C4-2B (cell line): ENCODE measurements around the gene KCTD7.
"Not testable (repeated sequence)": the region's sequence is repeated elsewhere in the genome, so short reads cannot be mapped to it uniquely, and the experiment has no call there.

Experiments used
- H3K27ac ChIP-seq: fragments of 450-650 bp; 2 replicates; pipeline ENCODE4 v1.5.1; 2017
- ZFX ChIP-seq: fragments of 450-650 bp; IDR thresholded peaks from 2 replicates; pipeline ENCODE4 v1.6.1; 2017
- TF ChIP-seq, protein P1 (sequence below): fragments of 450-650 bp; conservative IDR thresholded peaks from 2 replicates; pipeline ENCODE4 v1.5.1; 2017; ENCODE audit warnings: mild to moderate bottlenecking

Gene KCTD7

DNA sequence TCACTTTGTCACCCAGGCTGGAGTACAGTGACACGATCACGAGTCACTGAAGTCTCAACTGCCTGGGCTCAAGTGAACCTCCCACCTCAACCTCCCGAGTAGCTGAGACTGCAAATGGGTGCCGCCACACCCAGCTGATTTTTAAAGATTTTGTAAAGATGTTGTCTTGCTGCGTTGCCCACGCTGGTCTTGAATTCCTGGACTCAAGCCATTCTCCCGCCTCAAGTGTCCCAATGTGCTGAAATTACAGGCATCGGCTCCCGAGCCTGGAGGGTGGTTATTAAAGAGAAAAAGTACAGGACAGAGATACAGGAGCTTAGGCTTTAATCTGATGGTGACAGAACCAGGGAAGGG, 55.1 kb downstream of the KCTD7 start:
- TF ChIP-seq, protein P1, sequence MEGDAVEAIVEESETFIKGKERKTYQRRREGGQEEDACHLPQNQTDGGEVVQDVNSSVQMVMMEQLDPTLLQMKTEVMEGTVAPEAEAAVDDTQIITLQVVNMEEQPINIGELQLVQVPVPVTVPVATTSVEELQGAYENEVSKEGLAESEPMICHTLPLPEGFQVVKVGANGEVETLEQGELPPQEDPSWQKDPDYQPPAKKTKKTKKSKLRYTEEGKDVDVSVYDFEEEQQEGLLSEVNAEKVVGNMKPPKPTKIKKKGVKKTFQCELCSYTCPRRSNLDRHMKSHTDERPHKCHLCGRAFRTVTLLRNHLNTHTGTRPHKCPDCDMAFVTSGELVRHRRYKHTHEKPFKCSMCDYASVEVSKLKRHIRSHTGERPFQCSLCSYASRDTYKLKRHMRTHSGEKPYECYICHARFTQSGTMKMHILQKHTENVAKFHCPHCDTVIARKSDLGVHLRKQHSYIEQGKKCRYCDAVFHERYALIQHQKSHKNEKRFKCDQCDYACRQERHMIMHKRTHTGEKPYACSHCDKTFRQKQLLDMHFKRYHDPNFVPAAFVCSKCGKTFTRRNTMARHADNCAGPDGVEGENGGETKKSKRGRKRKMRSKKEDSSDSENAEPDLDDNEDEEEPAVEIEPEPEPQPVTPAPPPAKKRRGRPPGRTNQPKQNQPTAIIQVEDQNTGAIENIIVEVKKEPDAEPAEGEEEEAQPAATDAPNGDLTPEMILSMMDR: no peak
- TF ChIP-seq ZFX: no peak
- no peak overlapping the region for H3K27ac ChIP-seq

DNA sequence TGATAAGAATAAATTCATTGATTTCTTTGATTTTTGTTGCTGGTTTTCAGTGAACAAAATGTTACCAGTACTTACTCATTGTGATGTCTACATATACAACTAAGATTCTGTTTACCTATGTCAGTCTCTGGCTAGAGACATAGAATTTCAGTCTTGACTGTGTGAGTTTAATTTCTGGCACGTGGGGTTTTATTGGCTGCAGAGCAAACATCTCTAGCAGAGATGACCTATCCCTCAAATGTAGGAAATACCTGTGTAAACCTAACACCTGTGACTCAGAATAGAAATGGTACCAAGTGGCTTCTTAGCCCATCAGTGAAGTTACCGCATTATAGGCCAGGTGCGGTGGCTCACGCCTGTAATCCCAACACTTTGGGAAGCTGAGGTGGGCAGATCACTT, 57.0 kb downstream of the KCTD7 start:
- H3K27ac ChIP-seq: peak overlapping the region; percentile 4; the same call in 1 of the 2 replicates

DNA sequence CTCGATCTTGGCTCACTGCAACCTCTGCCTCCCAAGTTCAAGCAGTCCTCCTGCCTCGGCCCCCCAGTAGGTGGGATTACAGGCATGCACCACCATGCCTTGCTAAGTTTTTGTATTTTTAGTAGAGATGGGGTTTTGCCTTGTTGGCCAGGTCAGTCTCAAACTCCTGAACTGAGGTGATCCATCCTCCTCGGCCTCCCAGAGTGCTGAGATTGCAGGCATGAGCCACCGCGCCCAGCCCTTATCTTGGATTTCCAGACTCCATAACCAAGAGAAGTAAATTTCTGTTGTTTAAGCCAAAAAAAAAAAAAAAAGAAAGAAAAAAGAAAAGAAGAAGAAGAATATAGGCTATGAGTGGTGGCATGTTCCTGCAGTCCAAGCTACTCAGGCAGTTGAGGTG, 58.5 kb downstream of the KCTD7 start:
- H3K27ac ChIP-seq: no peak overlapping the region
- TF ChIP-seq, protein P1: no peak
- no peak for TF ChIP-seq ZFX

DNA sequence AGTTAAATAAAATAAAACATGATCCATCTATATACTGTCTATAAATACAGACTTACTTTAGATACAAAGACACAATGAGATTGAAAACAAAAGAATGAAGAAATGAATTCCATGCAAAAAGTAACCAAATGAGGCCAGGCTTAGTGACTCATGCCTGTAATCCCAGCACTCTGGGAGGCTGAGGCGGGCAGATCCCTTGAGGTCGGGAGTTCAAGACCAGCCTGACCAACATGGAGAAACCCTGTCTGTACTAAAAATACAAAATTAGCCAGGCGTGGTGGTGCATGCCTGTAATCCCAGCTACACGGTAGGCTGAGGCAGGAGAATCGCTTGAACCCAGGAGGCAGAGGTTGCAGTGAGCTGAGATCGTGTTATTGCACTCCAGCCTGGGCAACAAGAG, 59.0 kb downstream of the KCTD7 start:
- H3K27ac ChIP-seq: not testable (repeated sequence)

DNA sequence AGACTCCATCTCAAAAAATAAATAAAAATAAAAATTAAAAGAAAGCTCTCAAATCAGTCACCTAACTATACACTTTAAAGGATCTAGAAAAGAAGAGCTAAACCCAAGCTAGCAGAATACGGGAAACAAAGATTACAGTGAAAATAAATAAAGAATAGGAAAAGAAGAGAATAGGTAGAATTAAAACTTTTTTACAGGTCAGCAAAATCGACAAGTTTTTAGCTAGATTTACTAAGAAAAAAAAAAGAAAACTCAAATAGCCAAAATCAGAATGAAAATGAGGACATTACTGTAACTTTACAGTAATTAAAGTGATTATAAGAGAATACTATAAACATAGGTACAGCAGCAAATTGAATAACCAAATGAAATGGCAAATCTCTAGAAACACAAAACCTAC, 60.4 kb downstream of the KCTD7 start:
- TF ChIP-seq ZFX: no peak
- TF ChIP-seq, protein P1: no peak

DNA sequence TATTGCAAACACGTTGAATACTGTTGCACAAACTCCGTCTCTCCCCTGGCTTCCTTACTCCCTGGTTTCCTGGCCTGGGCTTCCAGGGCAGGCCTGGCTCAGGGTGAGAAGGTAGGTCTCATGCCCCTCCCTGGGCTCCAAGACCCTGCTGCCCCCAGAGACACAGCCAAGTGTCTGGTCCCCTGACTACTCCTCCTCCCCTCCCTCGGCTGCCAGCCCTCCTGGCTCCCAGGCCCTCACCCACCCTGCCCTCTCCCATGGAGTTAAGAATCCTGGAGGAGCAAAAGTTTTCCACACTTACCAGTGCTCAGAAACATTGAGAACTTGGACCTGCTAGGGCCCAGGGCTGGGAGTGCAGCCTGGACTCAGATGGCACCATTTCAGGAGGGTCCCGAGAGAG, 64.7 kb downstream of the KCTD7 start:
- H3K27ac ChIP-seq: no peak overlapping the region
- no peak for TF ChIP-seq ZFX

More for the DNA sequence above, 60.4 kb downstream of the KCTD7 start:
- H3K27ac ChIP-seq: no peak overlapping the region
